DOHH2 (cell line): ENCODE results near the gene MVD.

Experiments used
- EZH2phosphoT487 ChIP-seq: fragments of 200-600 bp; sonication (generic); IDR thresholded peaks from 2 replicates; pipeline ENCODE4 v1.6.1; 2017; ENCODE audit warnings: borderline replicate concordance, mild to moderate bottlenecking, antibody characterized with exemption, low read length, moderate library complexity, mixed read lengths
- TF ChIP-seq, protein P1 (sequence below): fragments of 200-600 bp; sonication (generic); IDR thresholded peaks from one replicate; pipeline ENCODE4 v1.5.1; 2014; ENCODE audit warnings: antibody characterized with exemption, mild to moderate bottlenecking, low read depth, low read length; ENCODE audit not compliant: poor library complexity, severe bottlenecking

DNA sequence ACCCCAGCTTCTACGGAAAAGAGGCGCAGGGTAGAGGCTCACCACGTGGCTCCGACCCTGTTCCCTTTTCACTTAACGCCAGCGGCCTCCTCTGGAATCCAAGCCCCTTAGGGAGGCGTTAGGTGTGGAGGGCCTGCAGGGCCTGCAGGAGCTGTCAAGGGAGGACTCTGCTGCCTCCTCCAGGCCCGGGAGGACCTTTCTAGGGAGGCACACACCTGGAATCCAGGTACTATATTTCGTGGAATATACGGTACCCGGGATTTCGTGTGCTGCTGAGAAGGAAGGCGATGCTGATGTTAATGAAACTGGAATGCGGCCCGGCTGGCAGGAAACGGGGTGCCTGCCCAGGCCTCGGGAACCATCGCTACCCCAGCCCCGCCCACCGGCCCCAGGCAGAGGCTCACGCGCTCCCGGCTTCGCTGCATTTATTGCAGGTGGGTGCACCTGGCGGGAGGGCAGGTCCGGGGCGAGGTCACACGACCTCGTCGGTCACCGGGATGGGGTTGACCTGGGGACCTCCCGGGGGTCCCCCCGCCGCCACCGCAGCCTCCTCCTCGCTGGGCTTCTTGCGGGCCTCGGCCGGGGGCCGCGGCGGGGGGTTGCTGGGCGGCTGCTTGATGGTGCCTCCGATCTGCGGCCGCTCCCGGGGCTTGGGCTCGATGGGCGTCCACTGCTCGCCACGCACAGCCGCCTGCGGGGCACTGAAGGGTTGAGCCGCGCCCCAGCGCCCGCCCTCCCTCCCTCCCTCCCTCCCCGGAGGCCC lies 19.8 kb downstream of the MVD start:
- TF ChIP-seq, protein P1, sequence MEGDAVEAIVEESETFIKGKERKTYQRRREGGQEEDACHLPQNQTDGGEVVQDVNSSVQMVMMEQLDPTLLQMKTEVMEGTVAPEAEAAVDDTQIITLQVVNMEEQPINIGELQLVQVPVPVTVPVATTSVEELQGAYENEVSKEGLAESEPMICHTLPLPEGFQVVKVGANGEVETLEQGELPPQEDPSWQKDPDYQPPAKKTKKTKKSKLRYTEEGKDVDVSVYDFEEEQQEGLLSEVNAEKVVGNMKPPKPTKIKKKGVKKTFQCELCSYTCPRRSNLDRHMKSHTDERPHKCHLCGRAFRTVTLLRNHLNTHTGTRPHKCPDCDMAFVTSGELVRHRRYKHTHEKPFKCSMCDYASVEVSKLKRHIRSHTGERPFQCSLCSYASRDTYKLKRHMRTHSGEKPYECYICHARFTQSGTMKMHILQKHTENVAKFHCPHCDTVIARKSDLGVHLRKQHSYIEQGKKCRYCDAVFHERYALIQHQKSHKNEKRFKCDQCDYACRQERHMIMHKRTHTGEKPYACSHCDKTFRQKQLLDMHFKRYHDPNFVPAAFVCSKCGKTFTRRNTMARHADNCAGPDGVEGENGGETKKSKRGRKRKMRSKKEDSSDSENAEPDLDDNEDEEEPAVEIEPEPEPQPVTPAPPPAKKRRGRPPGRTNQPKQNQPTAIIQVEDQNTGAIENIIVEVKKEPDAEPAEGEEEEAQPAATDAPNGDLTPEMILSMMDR, result no peak
- no peak for TF ChIP-seq EZH2phosphoT487
